ENCODE results near the gene MICAL2.

The MICAL2 gene

GRCh38 chr11:12242966-12243365 is 132.6 kb downstream of the MICAL2 start:
- no peak for DNase-seq

GRCh38 chr11:12243486-12243885 is 133.1 kb downstream of the MICAL2 start:
- DNase-seq = peak in 27 of 58 donors; percentile 12 to 72 (median 37)

GRCh38 chr11:12243911-12244550 is 133.6 kb downstream of the MICAL2 start:
- DNase-seq = peak in 32 of 58 donors; percentile 11 to 74 (median 36)

GRCh38 chr11:12245091-12245490 is 134.7 kb downstream of the MICAL2 start:
- DNase-seq = peak in 15 of 58 donors; percentile 10 to 73 (median 31)

GRCh38 chr11:12245549-12246016 is 135.2 kb downstream of the MICAL2 start:
- no peak for DNase-seq

- peak in 2 of 58 donors; percentile 18 to 20 for DNase-seq
Measured at GRCh38 chr11:12246147-12246546, 135.8 kb downstream of the MICAL2 start.

GRCh38 chr11:12246989-12247388 is 136.6 kb downstream of the MICAL2 start:
- DNase-seq = peak in 1 of 58 donors; percentile 14

GRCh38 chr11:12247543-12248254 is 137.3 kb downstream of the MICAL2 start:
- DNase-seq = no peak

- peak in 42 of 58 donors; percentile 11 to 81 (median 50) for DNase-seq
Measured at GRCh38 chr11:12248330-12248729, 137.9 kb downstream of the MICAL2 start.

GRCh38 chr11:12249590-12250260 is 139.3 kb downstream of the MICAL2 start:
- peak in 1 of 58 donors; percentile 14 for DNase-seq

GRCh38 chr11:12251666-12252560 is 141.5 kb downstream of the MICAL2 start:
- peak in 1 of 58 donors; percentile 24 for DNase-seq

GRCh38 chr11:12253843-12254281 is 143.5 kb downstream of the MICAL2 start:
- no peak for DNase-seq

- DNase-seq = no peak
Measured at GRCh38 chr11:12258451-12258850, 148.1 kb downstream of the MICAL2 start.

GRCh38 chr11:12259956-12260355 is 149.6 kb downstream of the MICAL2 start:
- no peak for DNase-seq

- DNase-seq = no peak
Measured at GRCh38 chr11:12260731-12261521, 150.5 kb downstream of the MICAL2 start.

GRCh38 chr11:12261551-12261950 is 151.2 kb downstream of the MICAL2 start:
- no peak for DNase-seq

- DNase-seq = no peak
Measured at GRCh38 chr11:12263141-12263693, 152.8 kb downstream of the MICAL2 start.

GRCh38 chr11:12264361-12264760 is 154.0 kb downstream of the MICAL2 start:
- no peak for DNase-seq

GRCh38 chr11:12266132-12266531 is 155.7 kb downstream of the MICAL2 start:
- DNase-seq = no peak

GRCh38 chr11:12266943-12267342 is 156.6 kb downstream of the MICAL2 start:
- peak in 1 of 58 donors; percentile 3 for DNase-seq
